Thoracic aorta (tissue), 2 donors: ENCODE data around the gene KLF4. TPM values are rescaled to one million over a fixed set of nuclear protein-coding genes. Genes with fewer than 3 reads are reported as not detected.
A peak's percentile ranks its signal among the peaks of the same experiment; 100 is the strongest.

Source experiments
- ATAC-seq: fragments of 150-250 bp; one replicate; pipeline ENCODE4 v1.8.0; 2017; ENCODE audit warnings: low read depth; ENCODE audit not compliant: insufficient number of reproducible peaks, low FRiP score
- DNase-seq: peaks from one replicate; pipeline ENCODE4 v3.0.0-alpha.2; 2020; ENCODE audit warnings: low spot score
- H3K27ac ChIP-seq, 2 donors: fragments of 200-600 bp; sonication (generic); 1 replicate in 1 of 2; 2 replicates in 1 of 2; pipeline ENCODE4 v1.5.1; 2016; ENCODE audit warnings: mild to moderate bottlenecking in 2 of 2, moderate library complexity in 2 of 2
- H3K27me3 ChIP-seq: fragments of 200-600 bp; sonication (generic); replicated peaks from 2 replicates; pipeline ENCODE4 v1.6.0; 2016; ENCODE audit warnings: mild to moderate bottlenecking; ENCODE audit not compliant: insufficient read depth
- H3K36me3 ChIP-seq: fragments of 200-600 bp; sonication (generic); one replicate; pipeline ENCODE4 v1.5.1; 2016
- H3K4me1 ChIP-seq, 2 donors: fragments of 200-600 bp; sonication (generic); 1 replicate in 1 of 2; 2 replicates in 1 of 2; pipeline versions ENCODE4 v1.5.1 to v1.6.0; 2016; ENCODE audit warnings: low read depth in 2 of 2, mild to moderate bottlenecking in 1 of 2; ENCODE audit not compliant: control insufficient read depth in 1 of 2
- H3K4me3 ChIP-seq: fragments of 200-600 bp; sonication (generic); 2 replicates; pipeline ENCODE4 v1.5.1; 2016; ENCODE audit warnings: mild to moderate bottlenecking
- H3K9me3 ChIP-seq: fragments of 200-600 bp; sonication (generic); 2 replicates; pipeline ENCODE4 v1.5.1; 2016
- CTCF ChIP-seq: fragments of 200-600 bp; sonication (generic); IDR thresholded peaks from one replicate; pipeline ENCODE4 v1.5.1; 2019; ENCODE audit warnings: antibody characterized with exemption
- total RNA-seq, 2 donors: library from RNA; depleted of rRNA; stranded (reverse); fragments of >200 nt; gene quantifications; one replicate each; pipeline versions ENCODE4 v1.1.0 to v1.2.3, GENCODE V29; 2016

The KLF4 gene
- total RNA-seq, 2 donors from 2014 or later = 70.6 to 213 TPM

- TF ChIP-seq CTCF = no peak
- Histone ChIP-seq H3K27ac (peak overlapping the region in 1 of 2 donors; percentile 8), H3K27me3 (no peaks in the 10 kb centered on the region), H3K9me3 (no peaks in the 10 kb centered on the region), H3K4me3 (peak overlapping the region; percentile 18), H3K36me3 (peaks cover 12% of the 10 kb centered on the region), H3K4me1 (peaks cover 6 to 23% of the 10 kb centered on the region in 2 donors)
- DNase-seq (no peak), ATAC-seq (no peak)
Observed at GRCh38 chr9:107485458-107486043, 4.0 kb downstream of the KLF4 start.

GRCh38 chr9:107484117-107484723, 5.3 kb downstream of the KLF4 start:
- TF ChIP-seq CTCF = peak; percentile 56
- no peak overlapping the region for H3K27ac ChIP-seq
- peak; percentile 60 for ATAC-seq
- no peak for DNase-seq
- H3K27me3 ChIP-seq = no peaks in the 10 kb centered on the region
- H3K4me3 ChIP-seq = no peak overlapping the region
- no peaks in the 10 kb centered on the region for H3K9me3 ChIP-seq
- peaks cover 6 to 23% of the 10 kb centered on the region in 2 donors for H3K4me1 ChIP-seq
- H3K36me3 ChIP-seq = peaks cover 12% of the 10 kb centered on the region

DNA sequence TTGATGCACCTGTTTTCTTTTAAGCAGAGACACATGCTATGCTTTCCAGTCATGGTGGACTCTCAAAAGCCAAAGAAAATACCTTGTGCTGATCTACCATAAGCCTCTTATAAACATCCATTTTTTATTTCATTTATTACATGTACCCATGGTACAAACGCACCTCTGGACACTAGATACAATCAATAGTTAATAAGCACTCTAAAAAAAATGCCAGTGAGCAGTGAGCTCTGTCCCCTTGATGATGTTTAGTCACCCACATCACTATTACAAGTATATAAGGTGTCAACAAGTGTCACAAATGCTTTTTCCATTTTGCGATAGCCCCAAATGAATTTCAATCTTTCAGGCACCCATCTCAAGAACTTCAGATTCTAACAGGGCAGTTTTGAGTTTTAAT, 5.9 kb downstream of the KLF4 start:
- Histone ChIP-seq H3K4me3 (no peak overlapping the region), H3K9me3 (no peaks in the 10 kb centered on the region), H3K36me3 (peaks cover 12% of the 10 kb centered on the region), H3K4me1 (peaks cover 6 to 23% of the 10 kb centered on the region in 2 donors), H3K27me3 (no peaks in the 10 kb centered on the region), H3K27ac (no peak overlapping the region)
- DNase-seq = no peak
- no peak for ATAC-seq
- no peak for TF ChIP-seq CTCF

- no peak overlapping the region for H3K27ac ChIP-seq
- TF ChIP-seq CTCF = no peak
- no peak for DNase-seq
- no peak for ATAC-seq
- no peaks in the 10 kb centered on the region for H3K27me3 ChIP-seq
- peaks cover 3 to 6% of the 10 kb centered on the region in 2 donors for H3K4me1 ChIP-seq
- H3K36me3 ChIP-seq = peaks cover 11% of the 10 kb centered on the region
- no peaks in the 10 kb centered on the region for H3K9me3 ChIP-seq
- peak overlapping the region; percentile 41 for H3K4me3 ChIP-seq
Observed at GRCh38 chr9:107481035-107481434, 8.5 kb downstream of the KLF4 start.

DNA sequence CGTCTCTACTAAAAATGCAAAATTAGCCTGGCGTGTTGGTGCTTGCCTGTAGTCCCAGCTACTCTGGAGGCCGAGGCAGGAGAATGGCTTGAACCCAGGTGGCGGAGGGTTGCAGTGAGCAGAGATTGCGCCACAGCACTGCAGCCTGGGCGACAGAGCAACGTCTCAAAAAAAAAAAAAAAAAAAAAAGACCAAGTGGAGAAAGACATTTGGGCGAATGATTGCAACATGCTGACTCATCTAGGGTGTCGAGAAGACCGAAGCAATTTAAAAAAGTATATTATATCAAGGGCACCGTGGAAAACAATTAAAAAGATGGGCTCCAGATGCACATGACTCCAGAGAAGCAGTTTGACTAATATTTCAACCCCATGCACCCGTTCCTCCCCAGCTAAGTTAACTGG, 9.2 kb downstream of the KLF4 start:
- ATAC-seq = no peak
- Histone ChIP-seq H3K4me3 (peak overlapping the region; percentile 41), H3K27ac (no peak overlapping the region), H3K27me3 (no peaks in the 10 kb centered on the region), H3K4me1 (peaks cover 3 to 5% of the 10 kb centered on the region in 2 donors), H3K9me3 (no peaks in the 10 kb centered on the region), H3K36me3 (peaks cover 5% of the 10 kb centered on the region)
- no peak for TF ChIP-seq CTCF
- no peak for DNase-seq
